OCI-M2 (cell line): ENCODE measurements around the gene ANKRD18B.
A peak's percentile ranks its signal among the peaks of the same experiment; 100 is the strongest.
"Not testable (repeated sequence)": the region's sequence is repeated elsewhere in the genome, so short reads cannot be mapped to it uniquely, and the experiment has no call there.

Source experiments
- DNase-seq: peaks from one replicate; lab custom pipeline; 2025; ENCODE audit not compliant: unreplicated experiment; lab: John Stamatoyannopoulos, UW

The ANKRD18B gene

GRCh38 chr9:33604936-33605335, 80.9 kb downstream of the ANKRD18B start:
- DNase-seq, result not testable (repeated sequence)

- DNase-seq, result no peak
Measured at GRCh38 chr9:33611358-33611757, 87.3 kb downstream of the ANKRD18B start.

DNA sequence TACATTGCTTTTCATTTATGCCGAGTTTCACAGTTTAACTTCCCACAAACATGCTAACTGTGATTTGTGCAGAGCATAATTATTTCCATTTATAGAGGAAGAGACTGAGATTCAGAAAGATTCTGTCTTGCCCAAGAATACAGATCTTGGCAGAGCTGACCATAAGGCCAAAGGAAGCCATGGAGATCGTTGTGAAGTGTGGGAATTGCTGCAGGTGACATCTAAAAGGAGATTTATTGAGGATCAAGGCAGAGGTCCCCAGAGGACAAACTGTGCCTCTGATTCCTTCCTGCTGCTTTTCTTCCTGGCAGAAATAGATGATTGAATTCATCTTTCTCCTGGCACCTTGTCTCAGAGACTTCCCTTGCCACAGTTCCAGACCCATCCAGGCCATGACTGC, 88.4 kb downstream of the ANKRD18B start:
- not testable (repeated sequence) for DNase-seq

DNA sequence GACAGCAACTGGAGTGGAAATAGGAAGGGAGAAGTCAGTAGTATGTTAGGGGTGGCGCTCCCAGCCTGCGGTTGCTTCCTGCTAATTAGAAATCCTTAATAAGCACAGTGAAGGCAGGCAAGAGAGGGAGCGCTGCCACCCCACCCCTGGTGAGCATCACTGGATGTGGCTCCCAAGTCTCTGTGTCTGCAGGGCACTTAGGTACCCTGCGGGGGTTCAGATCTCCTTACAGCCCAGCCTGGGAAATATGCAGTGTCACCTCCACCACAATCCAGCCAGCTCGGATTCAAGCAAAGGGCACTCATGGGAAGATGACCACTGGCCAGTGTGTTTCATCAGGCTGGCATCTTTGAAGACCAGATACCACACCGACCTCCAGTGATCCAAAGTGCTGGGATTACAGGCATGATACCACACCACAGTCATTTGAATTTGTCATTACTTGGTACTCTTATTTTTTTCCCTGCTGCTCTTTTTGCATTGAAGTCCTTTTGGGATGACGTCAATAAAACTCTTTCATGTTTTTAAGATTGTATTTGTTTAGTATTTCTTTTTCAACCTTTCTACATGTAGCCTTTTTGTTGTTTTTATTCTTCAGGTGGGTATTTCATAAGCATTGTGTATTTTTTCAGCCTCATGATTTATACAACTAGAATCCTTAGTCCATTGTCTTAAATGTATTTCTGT, 90.1 kb downstream of the ANKRD18B start:
- DNase-seq, result no peak

GRCh38 chr9:33618370-33618769, 94.3 kb downstream of the ANKRD18B start:
- DNase-seq, result not testable (repeated sequence)

GRCh38 chr9:33619666-33620404, 95.8 kb downstream of the ANKRD18B start:
- DNase-seq, result peak; percentile 58

- no peak for DNase-seq
Measured at GRCh38 chr9:33620738-33621439, 96.8 kb downstream of the ANKRD18B start.
